WI38 (cell line): ENCODE measurements around the gene FSD2.
A peak's percentile ranks its signal among the peaks of the same experiment; 100 is the strongest.

Experiments used
- H3K4me3 ChIP-seq: 2 replicates; pipeline ENCODE4 v1.5.1; 2011; ENCODE audit warnings: low read depth, mild to moderate bottlenecking, control low read depth, low read length
- TF ChIP-seq, protein P1 (sequence below): IDR thresholded peaks from 2 replicates; pipeline ENCODE4 v1.5.1; 2012; ENCODE audit warnings: low read depth, mild to moderate bottlenecking, control low read depth, low read length

FSD2 gene

DNA sequence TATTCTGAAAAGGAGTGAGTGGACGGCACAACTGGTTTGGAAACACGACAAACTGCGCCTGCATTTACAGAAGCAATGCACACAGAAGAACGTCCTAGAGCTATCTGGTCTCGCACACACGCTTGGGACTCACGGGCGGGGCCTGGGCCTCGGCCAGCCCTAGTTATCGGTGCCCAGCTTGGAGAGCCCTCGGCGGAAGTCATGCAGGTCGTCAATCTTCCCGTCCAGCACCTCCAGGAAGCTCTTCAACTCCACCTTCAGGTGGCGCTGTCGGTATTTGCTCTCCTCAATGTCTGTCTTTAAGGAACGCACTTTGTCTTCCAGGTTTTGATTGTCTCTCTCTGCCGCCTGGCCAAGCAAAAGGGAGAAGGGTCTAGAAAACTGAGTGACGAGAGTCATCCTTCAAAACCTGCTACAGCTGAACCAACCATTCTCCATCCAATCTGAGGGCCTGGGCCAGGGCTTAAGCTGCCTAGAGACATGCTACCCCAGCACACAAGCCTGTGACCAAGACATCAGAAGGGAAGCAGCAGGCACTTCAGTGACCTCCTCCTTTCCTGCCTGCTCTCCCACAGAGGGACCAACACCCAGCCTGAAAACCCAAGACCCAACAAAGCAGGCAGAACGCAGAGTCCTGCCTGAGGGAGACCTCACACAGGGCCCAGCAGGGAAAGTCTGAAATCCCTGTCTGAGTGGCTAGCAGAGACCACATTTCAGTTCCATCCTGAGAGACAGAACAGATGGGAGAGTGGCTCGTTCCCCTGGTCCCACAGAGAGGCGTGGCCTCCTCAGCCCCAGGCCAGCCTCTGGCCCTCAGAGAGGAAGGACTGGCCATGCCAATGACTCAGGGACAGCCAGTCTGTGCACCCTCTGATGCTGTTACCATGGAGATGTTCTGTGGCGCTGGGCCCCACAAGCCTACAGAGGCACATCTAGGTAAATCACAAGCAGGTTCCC lies 44.0 kb upstream of the FSD2 start:
- H3K4me3 ChIP-seq = no peak overlapping the region
- TF ChIP-seq, protein P1, sequence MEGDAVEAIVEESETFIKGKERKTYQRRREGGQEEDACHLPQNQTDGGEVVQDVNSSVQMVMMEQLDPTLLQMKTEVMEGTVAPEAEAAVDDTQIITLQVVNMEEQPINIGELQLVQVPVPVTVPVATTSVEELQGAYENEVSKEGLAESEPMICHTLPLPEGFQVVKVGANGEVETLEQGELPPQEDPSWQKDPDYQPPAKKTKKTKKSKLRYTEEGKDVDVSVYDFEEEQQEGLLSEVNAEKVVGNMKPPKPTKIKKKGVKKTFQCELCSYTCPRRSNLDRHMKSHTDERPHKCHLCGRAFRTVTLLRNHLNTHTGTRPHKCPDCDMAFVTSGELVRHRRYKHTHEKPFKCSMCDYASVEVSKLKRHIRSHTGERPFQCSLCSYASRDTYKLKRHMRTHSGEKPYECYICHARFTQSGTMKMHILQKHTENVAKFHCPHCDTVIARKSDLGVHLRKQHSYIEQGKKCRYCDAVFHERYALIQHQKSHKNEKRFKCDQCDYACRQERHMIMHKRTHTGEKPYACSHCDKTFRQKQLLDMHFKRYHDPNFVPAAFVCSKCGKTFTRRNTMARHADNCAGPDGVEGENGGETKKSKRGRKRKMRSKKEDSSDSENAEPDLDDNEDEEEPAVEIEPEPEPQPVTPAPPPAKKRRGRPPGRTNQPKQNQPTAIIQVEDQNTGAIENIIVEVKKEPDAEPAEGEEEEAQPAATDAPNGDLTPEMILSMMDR = peak; percentile 73

DNA sequence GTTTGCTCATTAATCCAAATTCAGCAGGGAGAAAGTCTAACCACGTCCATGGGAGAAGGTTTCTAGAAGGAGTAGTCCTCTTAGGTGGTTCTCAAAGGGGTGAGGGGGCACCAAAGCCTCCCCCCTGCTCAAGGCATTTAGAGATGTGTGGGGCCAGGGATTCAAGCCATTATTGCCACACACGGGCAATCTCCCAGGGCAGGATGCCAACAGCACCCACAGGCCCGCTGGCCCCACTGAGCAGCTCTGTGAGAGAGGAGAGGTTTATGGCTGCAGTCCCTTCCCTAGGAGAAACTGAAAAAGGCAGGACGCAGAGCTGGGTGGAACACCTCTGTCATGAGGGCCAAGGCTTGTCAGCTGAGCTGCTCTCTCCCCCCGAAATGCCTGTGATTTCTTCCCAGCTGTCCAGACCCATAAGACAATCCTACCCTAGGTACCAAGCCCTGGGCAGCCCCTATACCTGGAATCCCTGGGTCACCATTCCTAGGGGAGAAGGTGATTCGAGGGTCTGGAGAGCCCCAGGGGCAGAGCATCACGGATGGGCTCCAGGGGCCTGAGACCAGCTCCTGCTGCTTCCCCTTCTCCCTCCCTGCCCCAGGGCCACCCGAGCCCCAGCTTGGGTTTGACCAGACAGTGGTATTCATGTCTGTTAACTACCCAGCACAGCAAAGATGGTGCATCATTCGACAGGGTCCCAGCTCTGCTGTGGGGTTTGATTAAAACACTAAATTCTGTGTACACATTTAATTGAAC lies 42.5 kb upstream of the FSD2 start:
- TF ChIP-seq, protein P1 = no peak
- H3K4me3 ChIP-seq = no peak overlapping the region

DNA sequence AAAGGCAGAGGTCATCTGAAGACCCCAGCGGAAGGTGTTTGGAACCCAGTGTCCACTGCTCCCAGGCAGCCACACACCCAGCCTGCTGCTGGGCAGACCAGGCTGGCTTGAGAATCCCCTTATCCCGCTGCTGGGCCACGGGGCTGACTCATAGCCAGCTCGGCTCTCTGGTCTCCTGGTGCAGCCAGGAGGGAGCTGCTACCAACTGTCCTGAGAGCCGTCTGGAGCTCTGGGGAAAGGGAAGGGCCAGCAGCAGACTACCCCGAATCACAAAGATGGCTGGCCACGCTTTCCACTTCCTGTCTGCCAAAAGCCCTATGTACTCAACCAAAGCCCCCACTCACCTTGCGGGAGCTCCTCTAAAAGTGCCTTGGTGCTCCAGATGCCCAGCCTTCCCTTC lies 41.8 kb upstream of the FSD2 start:
- TF ChIP-seq, protein P1 = no peak
- no peak overlapping the region for H3K4me3 ChIP-seq

DNA sequence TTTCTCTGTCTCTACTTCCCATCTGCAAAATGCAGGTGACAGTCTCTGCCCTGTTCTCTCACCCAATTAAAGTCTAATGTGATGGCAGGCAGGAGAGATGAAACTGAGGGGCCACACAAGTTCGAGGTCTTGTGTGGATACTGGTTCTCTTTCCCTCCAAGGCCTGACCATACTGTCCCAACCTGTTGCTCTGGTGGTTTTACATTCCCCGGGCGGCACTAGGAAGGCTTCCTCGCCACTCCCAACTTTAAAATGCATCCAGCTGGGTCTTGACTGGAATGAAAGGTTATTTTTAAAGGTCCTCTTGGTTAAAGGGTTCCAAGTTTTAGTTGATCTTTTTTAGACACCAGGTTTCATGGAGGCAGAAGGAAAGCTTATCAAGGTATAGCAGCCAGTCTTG lies 40.8 kb upstream of the FSD2 start:
- no peak overlapping the region for H3K4me3 ChIP-seq
- TF ChIP-seq, protein P1 = no peak

DNA sequence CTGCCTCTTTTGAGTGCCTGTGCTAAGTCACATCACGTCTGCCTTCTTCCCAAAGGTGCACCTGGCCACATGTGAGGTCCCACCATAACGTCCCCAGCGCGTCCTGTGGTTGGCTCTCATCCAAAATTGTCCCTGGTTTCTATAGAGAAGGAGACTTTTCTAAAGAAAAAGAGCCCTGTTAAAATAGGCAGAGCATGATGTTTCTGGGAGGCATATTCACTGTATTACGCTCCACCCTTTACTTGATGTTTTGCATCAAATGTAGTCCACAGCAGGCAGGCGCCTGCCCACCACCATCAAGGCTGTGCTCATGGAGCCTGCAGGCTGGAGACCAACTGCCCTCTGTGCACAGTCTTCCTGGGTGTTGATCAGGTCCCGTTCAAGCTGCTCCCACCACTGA lies 39.8 kb upstream of the FSD2 start:
- TF ChIP-seq, protein P1 = no peak
- H3K4me3 ChIP-seq = no peak overlapping the region

DNA sequence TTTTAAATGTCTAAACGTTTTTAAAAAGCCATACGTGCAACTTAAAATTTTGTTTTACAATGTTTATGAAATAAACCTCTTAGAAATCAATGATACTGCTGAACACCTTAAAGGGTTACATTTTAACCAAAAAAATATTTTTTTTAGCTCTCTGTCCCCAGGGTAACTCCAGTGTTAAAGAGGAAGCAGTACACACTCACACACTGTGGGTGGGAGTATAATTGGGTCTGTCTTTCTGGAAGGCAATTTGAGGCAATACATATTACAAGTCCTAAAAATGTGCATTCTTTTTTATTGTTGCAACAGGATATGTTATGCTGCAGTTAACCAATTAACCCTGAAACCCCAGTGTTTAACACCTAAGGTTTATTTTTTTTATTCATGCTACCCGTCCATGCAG lies 37.7 kb upstream of the FSD2 start:
- TF ChIP-seq, protein P1 = no peak
- no peak overlapping the region for H3K4me3 ChIP-seq

DNA sequence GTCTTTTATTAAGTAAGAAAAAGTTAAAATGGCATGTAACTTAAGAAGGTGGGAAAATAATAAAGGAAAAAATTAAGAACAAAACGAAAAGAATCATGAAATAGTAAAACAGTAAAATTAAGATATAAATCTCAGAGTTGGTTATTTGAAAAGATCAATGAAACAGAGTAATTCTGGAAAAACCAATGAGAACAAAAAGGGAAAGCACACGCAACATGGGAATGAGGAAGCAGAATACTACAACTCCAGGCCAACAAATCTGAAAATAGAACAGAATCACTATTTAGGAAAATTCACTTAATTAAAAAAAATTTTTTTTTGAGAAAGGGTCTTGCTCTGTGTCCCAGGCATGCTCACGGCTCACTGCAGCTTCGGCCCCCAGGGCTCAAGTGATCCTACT lies 34.3 kb upstream of the FSD2 start:
- TF ChIP-seq, protein P1 = no peak
- no peak overlapping the region for H3K4me3 ChIP-seq
